Calu3 (cell line): ENCODE measurements around the gene SAP130. TPM values are rescaled to one million over a fixed set of nuclear protein-coding genes. Genes with fewer than 3 reads are reported as not detected.

Source experiments
- BruUV-seq: library from RNA; stranded (reverse); fragments of 400-500 nt; replicated peaks from 2 replicates; lab custom pipeline; 2021; lab: Mats Ljungman, UMichigan
- CTCF ChIA-PET: fragments of 300-600 bp; sonication (Branson Sonifier 250); formaldehyde crosslinking; loops from one replicate; lab custom pipeline; 2022; ENCODE audit warnings: antibody characterized with exemption; lab: Charles Lee
- DNase-seq: peaks from one replicate; pipeline ENCODE4 v3.0.0; 2022
- H3K27ac Mint-ChIP-seq: one replicate; pipeline ENCODE4 v1.8.0; 2022; ENCODE audit warnings: mixed read lengths; ENCODE audit not compliant: unreplicated experiment
- H3K27me3 Mint-ChIP-seq: one replicate; pipeline ENCODE4 v1.8.0; 2022; ENCODE audit warnings: mixed read lengths; ENCODE audit not compliant: unreplicated experiment
- H3K36me3 Mint-ChIP-seq: one replicate; pipeline ENCODE4 v1.8.0; 2022; ENCODE audit warnings: mild to moderate bottlenecking, moderate library complexity, mixed read lengths; ENCODE audit not compliant: insufficient read depth, unreplicated experiment
- H3K4me1 Mint-ChIP-seq: one replicate; pipeline ENCODE4 v1.8.0; 2022; ENCODE audit warnings: mild to moderate bottlenecking, low read depth, mixed read lengths; ENCODE audit not compliant: unreplicated experiment
- H3K4me3 Mint-ChIP-seq: one replicate; pipeline ENCODE4 v1.8.0; 2022; ENCODE audit warnings: mild to moderate bottlenecking, low read depth, moderate library complexity, mixed read lengths; ENCODE audit not compliant: unreplicated experiment
- H3K9me3 Mint-ChIP-seq: one replicate; pipeline ENCODE4 v1.8.0; 2022; ENCODE audit warnings: low read depth, mixed read lengths; ENCODE audit not compliant: unreplicated experiment
- CTCF ChIP-seq: fragments of 200-600 bp; IDR thresholded peaks from one replicate; pipeline ENCODE4 v1.8.0; 2022; ENCODE audit warnings: antibody characterized with exemption; ENCODE audit not compliant: unreplicated experiment
- intact Hi-C: fragments of 100-400 bp; cut with micrococcal nuclease; formaldehyde crosslinking; loops from one replicate; pipeline ENCODE4 v1.10.0; 2022; ENCODE audit not compliant: unreplicated experiment
- total RNA-seq: library from RNA; stranded (reverse); gene quantifications from 2 replicates; pipeline ENCODE4 v1.2.3, GENCODE V29; 2022

SAP130 gene
- total RNA-seq, 1 experiment from 2014 or later: 29.7 TPM

- Mint-ChIP-seq H3K36me3 (no peaks in the 10 kb centered on the region), H3K4me3 (no peak overlapping the region), H3K9me3 (no peaks in the 10 kb centered on the region), H3K27me3 (peaks cover 7% of the 10 kb centered on the region), H3K4me1 (no peaks in the 10 kb centered on the region), H3K27ac (no peak overlapping the region)
- DNase-seq: no peak
- CTCF ChIA-PET: interaction anchor here (0.6 to 1.4 kb wide), 4 partner anchors 8 to 193 kb away, joined by 3 to 14 read pairs (median 4); partner anchors contain the start of gene UGGT1
- intact Hi-C loops: no loop called here
- no TSS peak for BruUV-seq
- TF ChIP-seq CTCF: no peak
These were observed 36.5 kb upstream of the SAP130 start for GRCh38 chr2:128064353-128064752.

GRCh38 chr2:128062571-128062970 lies 34.7 kb upstream of the SAP130 start:
- no peaks in the 10 kb centered on the region for H3K36me3 Mint-ChIP-seq
- no peak for DNase-seq
- no peak overlapping the region for H3K27ac Mint-ChIP-seq
- TF ChIP-seq CTCF: no peak
- no TSS peak for BruUV-seq
- CTCF ChIA-PET: interaction anchor here (0.6 kb wide), 2 partner anchors 71 to 694 kb away, joined by 3 read pairs; no protein-coding TSS in a partner anchor
- H3K4me3 Mint-ChIP-seq: no peak overlapping the region
- H3K4me1 Mint-ChIP-seq: no peaks in the 10 kb centered on the region
- H3K9me3 Mint-ChIP-seq: no peaks in the 10 kb centered on the region
- peaks cover 7% of the 10 kb centered on the region for H3K27me3 Mint-ChIP-seq
- intact Hi-C loops: loop anchor here (2.0 kb wide), 1 partner anchor 170 kb away; no protein-coding TSS in a partner anchor

- TF ChIP-seq CTCF: no peak
- Mint-ChIP-seq H3K4me3 (no peak overlapping the region), H3K36me3 (no peaks in the 10 kb centered on the region), H3K27me3 (peaks cover 6% of the 10 kb centered on the region), H3K4me1 (no peaks in the 10 kb centered on the region), H3K27ac (no peak overlapping the region), H3K9me3 (no peaks in the 10 kb centered on the region)
- BruUV-seq: no TSS peak
- CTCF ChIA-PET: no interaction called here
- intact Hi-C loops: no loop called here
- DNase-seq: no peak
These were observed 30.3 kb upstream of the SAP130 start for GRCh38 chr2:128058114-128058513.

- CTCF ChIA-PET: no interaction called here
- intact Hi-C loops: no loop called here
- no peaks in the 10 kb centered on the region for H3K4me1 Mint-ChIP-seq
- H3K27me3 Mint-ChIP-seq: peaks cover 9% of the 10 kb centered on the region
- no peak overlapping the region for H3K27ac Mint-ChIP-seq
- no TSS peak for BruUV-seq
- DNase-seq: no peak
- no peak overlapping the region for H3K4me3 Mint-ChIP-seq
- H3K36me3 Mint-ChIP-seq: no peaks in the 10 kb centered on the region
- no peaks in the 10 kb centered on the region for H3K9me3 Mint-ChIP-seq
- TF ChIP-seq CTCF: no peak
These were observed 29.5 kb upstream of the SAP130 start for GRCh38 chr2:128057334-128057733.
